Measurements from ENCODE around the gene ST6GALNAC4. TPM values are rescaled to one million over a fixed set of nuclear protein-coding genes. Genes with fewer than 3 reads are reported as not detected.

Gene ST6GALNAC4
- total and polyA plus RNA-seq, 9 of the 15 experiments (the other 6 are each of a cell fraction or from before 2014, with no cell fraction given), result 2.6 to 43.1 (median 15.4) TPM

GRCh38 chr9:127931092-127931881 is 14.4 kb upstream of the ST6GALNAC4 start (continued):
- TF ChIP-seq TFAP4 (CRISPR knock-in tag; IDR thresholded peaks at IDR 0.05; ENCODE audit: borderline replicate concordance) (no peak), ZNF140 (CRISPR knock-in tag; IDR thresholded peaks at IDR 0.05) (no peak), DPF2 (IDR thresholded peaks at IDR 0.05) (peak; percentile 85), CREM (IDR thresholded peaks at IDR 0.05; ENCODE audit: low read depth) (peak; percentile 21), MAFG (tag; conservative IDR thresholded peaks at IDR 0.05) (no peak), ZNF124 (CRISPR knock-in tag; IDR thresholded peaks at IDR 0.05) (no peak), NR4A1 (CRISPR knock-in tag; IDR thresholded peaks at IDR 0.05) (no peak), NR4A1 (tag; IDR thresholded peaks at IDR 0.05) (no peak), CHD2 (IDR thresholded peaks at IDR 0.05; ENCODE audit: low read depth, low read length) (0 out of 2 replicates have a peak, but pooled peaks have one; percentile 27), ZNF318 (IDR thresholded peaks at IDR 0.05; ENCODE audit: borderline replicate concordance in 1 of 2, low read depth in 1 of 2) (peak in 1 of 2 experiments; percentile 81; a peak in 1 of 4 replicates), MTA2 (IDR thresholded peaks at IDR 0.05; ENCODE audit: low read depth) (peak; percentile 29; the same call in 1 of the 2 replicates), FOSL1 (tag; conservative IDR thresholded peaks at IDR 0.05) (no peak), SRSF7 (optimal IDR thresholded peaks at IDR 0.05; ENCODE audit: low read depth, low read length) (no peak), SMARCE1 (IDR thresholded peaks at IDR 0.05) (peak; percentile 73; the same call in 1 of the 2 replicates), PML (IDR thresholded peaks at IDR 0.05; ENCODE audit: low read length) (no peak), NFIC (IDR thresholded peaks at IDR 0.05) (peak; percentile 41), SREBF2 (CRISPR knock-in tag; IDR thresholded peaks at IDR 0.05) (0 out of 2 replicates have a peak, but pooled peaks have one; percentile 29), EGR1 (conservative IDR thresholded peaks at IDR 0.05) (no peak)
